GM23338 (cell line): ENCODE measurements around the gene SFSWAP. TPM values are rescaled to one million over a fixed set of nuclear protein-coding genes. Genes with fewer than 3 reads are reported as not detected.
A peak's percentile ranks its signal among the peaks of the same experiment; 100 is the strongest.

Experiments used
- ATAC-seq: fragments of 200-7000 bp; cut with Tn5 transposase; 3 replicates; pipeline ENCODE4 v1.9.1; 2020
- DNase-seq: peaks from one replicate; pipeline ENCODE4 v3.0.0-alpha.2; 2015; ENCODE audit warnings: low spot score
- H2AFZ ChIP-seq: fragments of 200-600 bp; sonication (generic); 2 replicates; pipeline ENCODE4 v1.8.0; 2016; ENCODE audit warnings: antibody characterized with exemption, mild to moderate bottlenecking, moderate library complexity
- H3F3A ChIP-seq: fragments of 200-600 bp; sonication (generic); replicated peaks from 2 replicates; pipeline ENCODE4 v1.8.0; 2017; ENCODE audit warnings: antibody characterized with exemption, mixed run types, low read depth
- H3K27ac ChIP-seq: fragments of 200-600 bp; sonication (generic); 2 replicates; pipeline ENCODE4 v1.6.1; 2016; ENCODE audit warnings: low read depth
- H3K27me3 ChIP-seq: fragments of 200-600 bp; sonication (generic); 2 replicates; pipeline ENCODE4 v1.8.0; 2016; ENCODE audit warnings: mild to moderate bottlenecking, mixed run types, moderate library complexity; ENCODE audit not compliant: insufficient read depth
- H3K36me3 ChIP-seq: fragments of 200-600 bp; sonication (generic); 2 replicates; pipeline ENCODE4 v1.8.0; 2016; ENCODE audit warnings: mild to moderate bottlenecking; ENCODE audit not compliant: insufficient read depth
- H3K4me1 ChIP-seq: fragments of 200-600 bp; sonication (generic); 2 replicates; pipeline ENCODE4 v1.8.0; 2016; ENCODE audit warnings: mild to moderate bottlenecking, moderate library complexity; ENCODE audit not compliant: insufficient read depth
- H3K4me2 ChIP-seq: fragments of 200-600 bp; sonication (generic); 2 replicates; pipeline ENCODE4 v1.7.1; 2017; ENCODE audit warnings: mixed run types
- H3K4me3 ChIP-seq: fragments of 200-600 bp; sonication (generic); 2 replicates; pipeline ENCODE4 v1.6.1; 2016; ENCODE audit warnings: mixed run types
- H3K79me2 ChIP-seq: fragments of 200-600 bp; sonication (generic); replicated peaks from 2 replicates; pipeline ENCODE4 v1.8.0; 2017; ENCODE audit warnings: mild to moderate bottlenecking; ENCODE audit not compliant: insufficient read depth
- H3K9me2 ChIP-seq: fragments of 200-600 bp; sonication (generic); 2 replicates; pipeline ENCODE4 v1.8.0; 2017; ENCODE audit not compliant: insufficient read depth
- H4K20me1 ChIP-seq: fragments of 200-600 bp; sonication (generic); replicated peaks from 2 replicates; pipeline ENCODE4 v1.8.0; 2017; ENCODE audit warnings: mild to moderate bottlenecking; ENCODE audit not compliant: insufficient read depth
- H3K27ac Mint-ChIP-seq: 2 replicates; pipeline ENCODE4 v1.8.0; 2020; ENCODE audit warnings: inconsistent platforms, mild to moderate bottlenecking, moderate library complexity, mixed read lengths
- H3K27me3 Mint-ChIP-seq: 3 replicates; pipeline ENCODE4 v1.8.0; 2022; ENCODE audit warnings: low read depth, mild to moderate bottlenecking, moderate library complexity, mixed read lengths, inconsistent platforms; ENCODE audit not compliant: insufficient read depth, poor library complexity
- H3K36me3 Mint-ChIP-seq: 3 replicates; pipeline ENCODE4 v1.8.0; 2021; ENCODE audit warnings: low read depth, mild to moderate bottlenecking, inconsistent platforms, moderate library complexity, mixed read lengths
- H3K4me1 Mint-ChIP-seq: 3 replicates; pipeline ENCODE4 v1.8.0; 2020; ENCODE audit warnings: mild to moderate bottlenecking, inconsistent platforms, mixed read lengths
- H3K4me3 Mint-ChIP-seq: 3 replicates; pipeline ENCODE4 v1.8.0; 2021; ENCODE audit warnings: moderate library complexity, mild to moderate bottlenecking, inconsistent platforms, mixed read lengths
- H3K9me3 Mint-ChIP-seq: 3 replicates; pipeline ENCODE4 v1.8.0; 2020; ENCODE audit warnings: moderate library complexity, mild to moderate bottlenecking, inconsistent platforms, mixed read lengths
- CREB1 ChIP-seq: fragments of 250-450 bp; sonication (Bioruptor Pico); IDR thresholded peaks from 2 replicates; pipeline ENCODE4 v1.5.0; 2020; ENCODE audit warnings: low read depth, mild to moderate bottlenecking, moderate library complexity
- EZH2 ChIP-seq: fragments of 200-600 bp; sonication (generic); IDR thresholded peaks from one replicate; pipeline ENCODE4 v1.8.0; 2017; ENCODE audit warnings: antibody characterized with exemption, mild to moderate bottlenecking, low read depth; ENCODE audit not compliant: unreplicated experiment
- JUNB ChIP-seq: IDR thresholded peaks from one replicate; pipeline ENCODE4 v1.6.1; 2016; ENCODE audit warnings: antibody characterized with exemption; ENCODE audit not compliant: unreplicated experiment
- POLR2AphosphoS5 ChIP-seq: IDR thresholded peaks from 2 replicates; pipeline ENCODE4 v1.6.1; 2016; ENCODE audit warnings: antibody characterized with exemption, low read depth
- STAT1 ChIP-seq: IDR thresholded peaks from one replicate; pipeline ENCODE4 v1.6.1; 2016; ENCODE audit warnings: antibody characterized with exemption; ENCODE audit not compliant: unreplicated experiment
- ZNF114 ChIP-seq: fragments of 250-450 bp; sonication (Bioruptor Pico); IDR thresholded peaks from 2 replicates; pipeline ENCODE4 v1.5.0; 2020; ENCODE audit warnings: mild to moderate bottlenecking, moderate library complexity
- polyA plus RNA-seq: library from polyadenylated mRNA; unstranded; fragments of >200 nt; fragmentation: Nextera tagmentation; extraction: Ambion mirVana; gene quantifications from 2 replicates; pipeline ENCODE4 v1.2.1, GENCODE V29; 2016
- total RNA-seq: library from RNA; depleted of rRNA; stranded (reverse); fragments of >200 nt; shearing (Covaris generic); gene quantifications from 2 replicates; pipeline ENCODE4 v1.2.3, GENCODE V29; 2014
- TF ChIP-seq, protein P1 (sequence below): fragments of 250-450 bp; sonication (Bioruptor Pico); IDR thresholded peaks from 2 replicates; pipeline ENCODE4 v1.5.0; 2020; ENCODE audit warnings: mild to moderate bottlenecking, moderate library complexity
- TF ChIP-seq, protein P2 (sequence below), 2 experiments: fragments of 200-600 bp in 1 of 2; sonication (generic) in 1 of 2; conservative IDR thresholded peaks; 2 replicates each; pipeline versions ENCODE4 v1.5.1 to v1.6.1; 2016 to 2017; ENCODE audit warnings: antibody characterized with exemption in 2 of 2, low read depth in 2 of 2, mild to moderate bottlenecking in 2 of 2, moderate library complexity in 1 of 2
- TF ChIP-seq, protein P3 (sequence below): IDR thresholded peaks from 2 replicates; pipeline ENCODE4 v1.6.1; 2016; ENCODE audit warnings: antibody characterized with exemption
- TF ChIP-seq, protein P4 (sequence below): IDR thresholded peaks from one replicate; pipeline ENCODE4 v1.6.1; 2018; ENCODE audit warnings: antibody characterized with exemption; ENCODE audit not compliant: unreplicated experiment

Gene SFSWAP
- total and polyA plus RNA-seq, 2 experiments from 2014 or later: 41.0 to 49.8 TPM

DNA sequence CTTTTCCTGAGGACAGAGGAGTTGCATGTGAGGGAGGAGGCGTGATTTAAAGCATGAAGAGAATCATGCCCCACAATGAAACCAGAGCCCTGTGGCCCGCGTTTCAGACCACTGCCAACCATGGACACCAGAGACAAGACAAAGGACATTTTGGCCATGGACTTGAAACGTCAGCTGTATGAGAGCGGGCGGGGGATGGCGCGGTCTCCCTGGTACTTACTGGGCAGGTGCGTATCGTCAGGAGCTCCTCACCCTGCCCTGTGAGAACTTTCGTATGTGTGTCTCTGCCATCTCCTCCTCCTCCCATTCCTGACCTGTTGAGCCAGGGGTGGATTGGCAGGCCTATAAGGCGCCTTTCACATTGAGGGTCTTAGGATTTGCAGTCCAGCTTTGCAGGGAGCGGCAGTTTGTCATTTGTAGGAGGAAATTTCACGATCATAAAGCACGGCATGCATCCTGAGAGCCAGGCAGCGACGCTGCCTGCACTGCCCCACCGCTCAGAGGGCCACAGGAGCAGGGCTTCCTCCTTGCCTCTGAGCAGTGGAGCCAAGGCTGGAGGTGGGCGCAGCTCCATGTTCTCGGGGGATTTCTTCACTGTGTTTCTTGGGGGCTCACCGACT, 22.2 kb downstream of the SFSWAP start (continued):
- TF ChIP-seq, protein P1, sequence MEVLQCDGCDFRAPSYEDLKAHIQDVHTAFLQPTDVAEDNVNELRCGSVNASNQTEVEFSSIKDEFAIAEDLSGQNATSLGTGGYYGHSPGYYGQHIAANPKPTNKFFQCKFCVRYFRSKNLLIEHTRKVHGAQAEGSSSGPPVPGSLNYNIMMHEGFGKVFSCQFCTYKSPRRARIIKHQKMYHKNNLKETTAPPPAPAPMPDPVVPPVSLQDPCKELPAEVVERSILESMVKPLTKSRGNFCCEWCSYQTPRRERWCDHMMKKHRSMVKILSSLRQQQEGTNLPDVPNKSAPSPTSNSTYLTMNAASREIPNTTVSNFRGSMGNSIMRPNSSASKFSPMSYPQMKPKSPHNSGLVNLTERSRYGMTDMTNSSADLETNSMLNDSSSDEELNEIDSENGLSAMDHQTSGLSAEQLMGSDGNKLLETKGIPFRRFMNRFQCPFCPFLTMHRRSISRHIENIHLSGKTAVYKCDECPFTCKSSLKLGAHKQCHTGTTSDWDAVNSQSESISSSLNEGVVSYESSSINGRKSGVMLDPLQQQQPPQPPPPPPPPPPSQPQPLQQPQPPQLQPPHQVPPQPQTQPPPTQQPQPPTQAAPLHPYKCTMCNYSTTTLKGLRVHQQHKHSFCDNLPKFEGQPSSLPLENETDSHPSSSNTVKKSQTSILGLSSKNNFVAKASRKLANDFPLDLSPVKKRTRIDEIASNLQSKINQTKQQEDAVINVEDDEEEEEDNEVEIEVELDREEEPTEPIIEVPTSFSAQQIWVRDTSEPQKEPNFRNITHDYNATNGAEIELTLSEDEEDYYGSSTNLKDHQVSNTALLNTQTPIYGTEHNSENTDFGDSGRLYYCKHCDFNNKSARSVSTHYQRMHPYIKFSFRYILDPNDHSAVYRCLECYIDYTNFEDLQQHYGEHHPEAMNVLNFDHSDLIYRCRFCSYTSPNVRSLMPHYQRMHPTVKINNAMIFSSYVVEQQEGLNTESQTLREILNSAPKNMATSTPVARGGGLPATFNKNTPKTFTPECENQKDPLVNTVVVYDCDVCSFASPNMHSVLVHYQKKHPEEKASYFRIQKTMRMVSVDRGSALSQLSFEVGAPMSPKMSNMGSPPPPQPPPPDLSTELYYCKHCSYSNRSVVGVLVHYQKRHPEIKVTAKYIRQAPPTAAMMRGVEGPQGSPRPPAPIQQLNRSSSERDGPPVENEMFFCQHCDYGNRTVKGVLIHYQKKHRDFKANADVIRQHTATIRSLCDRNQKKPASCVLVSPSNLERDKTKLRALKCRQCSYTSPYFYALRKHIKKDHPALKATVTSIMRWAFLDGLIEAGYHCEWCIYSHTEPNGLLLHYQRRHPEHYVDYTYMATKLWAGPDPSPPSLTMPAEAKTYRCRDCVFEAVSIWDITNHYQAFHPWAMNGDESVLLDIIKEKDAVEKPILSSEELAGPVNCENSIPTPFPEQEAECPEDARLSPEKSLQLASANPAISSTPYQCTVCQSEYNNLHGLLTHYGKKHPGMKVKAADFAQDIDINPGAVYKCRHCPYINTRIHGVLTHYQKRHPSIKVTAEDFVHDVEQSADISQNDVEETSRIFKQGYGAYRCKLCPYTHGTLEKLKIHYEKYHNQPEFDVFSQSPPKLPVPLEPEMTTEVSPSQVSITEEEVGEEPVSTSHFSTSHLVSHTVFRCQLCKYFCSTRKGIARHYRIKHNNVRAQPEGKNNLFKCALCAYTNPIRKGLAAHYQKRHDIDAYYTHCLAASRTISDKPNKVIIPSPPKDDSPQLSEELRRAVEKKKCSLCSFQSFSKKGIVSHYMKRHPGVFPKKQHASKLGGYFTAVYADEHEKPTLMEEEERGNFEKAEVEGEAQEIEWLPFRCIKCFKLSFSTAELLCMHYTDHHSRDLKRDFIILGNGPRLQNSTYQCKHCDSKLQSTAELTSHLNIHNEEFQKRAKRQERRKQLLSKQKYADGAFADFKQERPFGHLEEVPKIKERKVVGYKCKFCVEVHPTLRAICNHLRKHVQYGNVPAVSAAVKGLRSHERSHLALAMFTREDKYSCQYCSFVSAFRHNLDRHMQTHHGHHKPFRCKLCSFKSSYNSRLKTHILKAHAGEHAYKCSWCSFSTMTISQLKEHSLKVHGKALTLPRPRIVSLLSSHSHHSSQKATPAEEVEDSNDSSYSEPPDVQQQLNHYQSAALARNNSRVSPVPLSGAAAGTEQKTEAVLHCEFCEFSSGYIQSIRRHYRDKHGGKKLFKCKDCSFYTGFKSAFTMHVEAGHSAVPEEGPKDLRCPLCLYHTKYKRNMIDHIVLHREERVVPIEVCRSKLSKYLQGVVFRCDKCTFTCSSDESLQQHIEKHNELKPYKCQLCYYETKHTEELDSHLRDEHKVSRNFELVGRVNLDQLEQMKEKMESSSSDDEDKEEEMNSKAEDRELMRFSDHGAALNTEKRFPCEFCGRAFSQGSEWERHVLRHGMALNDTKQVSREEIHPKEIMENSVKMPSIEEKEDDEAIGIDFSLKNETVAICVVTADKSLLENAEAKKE (CRISPR knock-in tag): no peak
- no peak for TF ChIP-seq CREB1 (CRISPR knock-in tag)
- TF ChIP-seq ZNF114 (CRISPR knock-in tag): no peak
- no peak for TF ChIP-seq POLR2AphosphoS5
- TF ChIP-seq, protein P2, sequence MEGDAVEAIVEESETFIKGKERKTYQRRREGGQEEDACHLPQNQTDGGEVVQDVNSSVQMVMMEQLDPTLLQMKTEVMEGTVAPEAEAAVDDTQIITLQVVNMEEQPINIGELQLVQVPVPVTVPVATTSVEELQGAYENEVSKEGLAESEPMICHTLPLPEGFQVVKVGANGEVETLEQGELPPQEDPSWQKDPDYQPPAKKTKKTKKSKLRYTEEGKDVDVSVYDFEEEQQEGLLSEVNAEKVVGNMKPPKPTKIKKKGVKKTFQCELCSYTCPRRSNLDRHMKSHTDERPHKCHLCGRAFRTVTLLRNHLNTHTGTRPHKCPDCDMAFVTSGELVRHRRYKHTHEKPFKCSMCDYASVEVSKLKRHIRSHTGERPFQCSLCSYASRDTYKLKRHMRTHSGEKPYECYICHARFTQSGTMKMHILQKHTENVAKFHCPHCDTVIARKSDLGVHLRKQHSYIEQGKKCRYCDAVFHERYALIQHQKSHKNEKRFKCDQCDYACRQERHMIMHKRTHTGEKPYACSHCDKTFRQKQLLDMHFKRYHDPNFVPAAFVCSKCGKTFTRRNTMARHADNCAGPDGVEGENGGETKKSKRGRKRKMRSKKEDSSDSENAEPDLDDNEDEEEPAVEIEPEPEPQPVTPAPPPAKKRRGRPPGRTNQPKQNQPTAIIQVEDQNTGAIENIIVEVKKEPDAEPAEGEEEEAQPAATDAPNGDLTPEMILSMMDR (conservative IDR thresholded peaks at IDR 0.05; ENCODE audit: low read depth in 2 of 2): no peak

DNA sequence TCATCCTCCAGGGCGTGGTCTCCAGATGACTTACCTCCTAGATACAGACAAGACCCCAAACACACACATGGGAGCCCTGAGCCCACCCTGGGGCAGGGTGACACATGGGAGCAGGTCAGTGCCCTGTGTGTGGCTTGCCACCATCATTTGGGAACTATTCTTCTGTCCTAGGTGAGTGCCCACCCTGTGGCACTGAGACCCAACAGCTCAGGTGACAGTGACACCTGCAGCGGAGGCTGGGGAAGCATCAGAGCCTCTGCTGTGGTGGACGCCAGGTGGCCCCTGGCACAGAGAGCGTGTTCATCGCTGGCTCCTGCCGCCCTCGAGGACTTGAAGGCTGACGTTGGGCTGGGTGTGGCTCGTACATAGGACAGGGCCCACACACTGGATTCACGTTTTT, 23.0 kb downstream of the SFSWAP start:
- Mint-ChIP-seq H3K36me3 (peaks cover 73% of the 10 kb centered on the region), H3K27me3 (peaks cover 10% of the 10 kb centered on the region), H3K4me1 (peaks cover 57% of the 10 kb centered on the region), H3K27ac (peak overlapping the region; percentile 76; the same call in 1 of the 2 replicates), H3K9me3 (no peaks in the 10 kb centered on the region), H3K4me3 (no peak overlapping the region; the same call in 2 of the 3 replicates)
- Histone ChIP-seq H3K9me2 (no peaks in the 10 kb centered on the region), H3K4me1 (peaks cover 25% of the 10 kb centered on the region), H3K79me2 (peaks cover 18% of the 10 kb centered on the region), H3K36me3 (peaks cover 21% of the 10 kb centered on the region), H3K4me2 (no peak overlapping the region), H3K27ac (no peak overlapping the region), H2AFZ (no peak overlapping the region), H3F3A (peaks cover 3% of the 10 kb centered on the region), H3K4me3 (no peak overlapping the region), H4K20me1 (no peaks in the 10 kb centered on the region; the same call in 1 of the 2 replicates), H3K27me3 (no peaks in the 10 kb centered on the region)
- no peak for ATAC-seq
- no peak for DNase-seq
- TF ChIP-seq POLR2AphosphoS5 (no peak), STAT1 (no peak), CREB1 (CRISPR knock-in tag) (no peak), EZH2 (no peak), ZNF114 (CRISPR knock-in tag) (no peak), JUNB (no peak)
- TF ChIP-seq, protein P3, sequence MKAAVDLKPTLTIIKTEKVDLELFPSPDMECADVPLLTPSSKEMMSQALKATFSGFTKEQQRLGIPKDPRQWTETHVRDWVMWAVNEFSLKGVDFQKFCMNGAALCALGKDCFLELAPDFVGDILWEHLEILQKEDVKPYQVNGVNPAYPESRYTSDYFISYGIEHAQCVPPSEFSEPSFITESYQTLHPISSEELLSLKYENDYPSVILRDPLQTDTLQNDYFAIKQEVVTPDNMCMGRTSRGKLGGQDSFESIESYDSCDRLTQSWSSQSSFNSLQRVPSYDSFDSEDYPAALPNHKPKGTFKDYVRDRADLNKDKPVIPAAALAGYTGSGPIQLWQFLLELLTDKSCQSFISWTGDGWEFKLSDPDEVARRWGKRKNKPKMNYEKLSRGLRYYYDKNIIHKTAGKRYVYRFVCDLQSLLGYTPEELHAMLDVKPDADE: no peak
- TF ChIP-seq, protein P4, sequence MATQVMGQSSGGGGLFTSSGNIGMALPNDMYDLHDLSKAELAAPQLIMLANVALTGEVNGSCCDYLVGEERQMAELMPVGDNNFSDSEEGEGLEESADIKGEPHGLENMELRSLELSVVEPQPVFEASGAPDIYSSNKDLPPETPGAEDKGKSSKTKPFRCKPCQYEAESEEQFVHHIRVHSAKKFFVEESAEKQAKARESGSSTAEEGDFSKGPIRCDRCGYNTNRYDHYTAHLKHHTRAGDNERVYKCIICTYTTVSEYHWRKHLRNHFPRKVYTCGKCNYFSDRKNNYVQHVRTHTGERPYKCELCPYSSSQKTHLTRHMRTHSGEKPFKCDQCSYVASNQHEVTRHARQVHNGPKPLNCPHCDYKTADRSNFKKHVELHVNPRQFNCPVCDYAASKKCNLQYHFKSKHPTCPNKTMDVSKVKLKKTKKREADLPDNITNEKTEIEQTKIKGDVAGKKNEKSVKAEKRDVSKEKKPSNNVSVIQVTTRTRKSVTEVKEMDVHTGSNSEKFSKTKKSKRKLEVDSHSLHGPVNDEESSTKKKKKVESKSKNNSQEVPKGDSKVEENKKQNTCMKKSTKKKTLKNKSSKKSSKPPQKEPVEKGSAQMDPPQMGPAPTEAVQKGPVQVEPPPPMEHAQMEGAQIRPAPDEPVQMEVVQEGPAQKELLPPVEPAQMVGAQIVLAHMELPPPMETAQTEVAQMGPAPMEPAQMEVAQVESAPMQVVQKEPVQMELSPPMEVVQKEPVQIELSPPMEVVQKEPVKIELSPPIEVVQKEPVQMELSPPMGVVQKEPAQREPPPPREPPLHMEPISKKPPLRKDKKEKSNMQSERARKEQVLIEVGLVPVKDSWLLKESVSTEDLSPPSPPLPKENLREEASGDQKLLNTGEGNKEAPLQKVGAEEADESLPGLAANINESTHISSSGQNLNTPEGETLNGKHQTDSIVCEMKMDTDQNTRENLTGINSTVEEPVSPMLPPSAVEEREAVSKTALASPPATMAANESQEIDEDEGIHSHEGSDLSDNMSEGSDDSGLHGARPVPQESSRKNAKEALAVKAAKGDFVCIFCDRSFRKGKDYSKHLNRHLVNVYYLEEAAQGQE: no peak
